DMS 273 (cell line): Measurements from ENCODE around the gene NT5DC2.

Experiments
- DNase-seq: peaks from one replicate; lab custom pipeline; 2025; ENCODE audit not compliant: unreplicated experiment; lab: John Stamatoyannopoulos, UW

The NT5DC2 gene

GRCh38 chr3:52525680-52526561, 7.7 kb downstream of the NT5DC2 start:
- DNase-seq: no peak

DNA sequence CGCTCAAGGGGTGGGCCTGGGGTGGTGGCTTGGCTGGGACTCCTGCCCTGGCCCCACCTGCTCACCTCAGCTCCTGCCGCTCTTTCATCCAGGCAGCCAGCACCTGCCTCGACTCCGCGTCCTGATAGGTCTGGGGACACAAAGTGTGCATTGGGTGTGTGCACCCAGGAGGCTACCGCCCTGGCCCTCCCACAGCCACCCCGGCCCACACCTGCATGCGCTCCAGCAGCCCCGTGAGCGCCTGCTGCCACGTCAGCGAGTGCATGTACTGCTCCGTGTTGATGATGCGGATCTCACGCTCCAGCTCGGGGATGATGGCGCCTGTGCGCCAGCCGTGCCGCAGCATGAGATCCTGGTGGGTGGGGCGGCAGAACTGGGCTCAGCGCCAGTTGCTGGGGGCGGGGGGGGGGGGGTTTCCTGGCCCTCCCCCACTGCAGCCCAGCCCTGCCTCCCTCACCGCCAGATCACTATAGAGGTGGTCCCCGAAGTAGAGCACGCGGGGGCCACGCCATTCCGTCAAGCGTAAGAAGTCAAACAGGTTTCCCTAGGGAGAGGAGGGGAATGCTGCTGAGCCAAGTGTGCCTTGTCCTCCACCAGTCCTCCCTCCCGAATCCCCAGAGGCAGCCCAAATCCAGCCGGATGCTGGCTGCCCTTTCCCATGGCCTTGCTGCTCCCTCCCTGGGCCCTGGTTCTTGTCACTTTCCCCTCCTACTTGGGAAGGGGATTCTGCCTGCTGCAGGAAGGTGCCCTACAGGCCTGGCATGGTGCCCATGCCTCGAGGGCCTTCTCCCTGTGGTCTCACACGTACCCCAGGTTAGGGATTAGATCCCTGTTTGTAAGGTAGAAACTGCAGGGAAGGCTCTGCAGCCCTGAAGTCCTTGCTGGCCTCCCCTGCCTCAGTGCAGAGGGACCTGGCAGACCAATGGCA, 8.6 kb downstream of the NT5DC2 start:
- DNase-seq: no peak

GRCh38 chr3:52524258-52524751, 9.4 kb downstream of the NT5DC2 start:
- DNase-seq: no peak

GRCh38 chr3:52523386-52524257, 10.0 kb downstream of the NT5DC2 start:
- no peak for DNase-seq

GRCh38 chr3:52522651-52523251, 10.9 kb downstream of the NT5DC2 start:
- no peak for DNase-seq

- no peak for DNase-seq
These were observed 11.6 kb downstream of the NT5DC2 start for GRCh38 chr3:52521881-52522650.

DNA sequence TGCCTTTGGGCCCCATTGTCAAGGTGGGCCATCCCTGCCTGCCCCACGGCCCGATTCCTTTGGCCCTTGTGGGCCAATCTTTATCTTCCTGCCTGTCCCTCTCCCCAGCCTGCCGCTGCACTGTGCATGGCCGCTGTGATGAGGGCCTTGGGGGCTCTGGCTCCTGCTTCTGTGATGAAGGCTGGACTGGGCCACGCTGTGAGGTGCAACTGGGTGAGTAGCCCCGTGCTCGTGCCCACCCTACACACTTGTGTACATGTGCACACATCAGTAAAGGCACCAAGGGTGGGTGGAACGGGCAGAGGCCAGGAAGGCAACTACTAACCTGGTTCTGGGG, 12.2 kb downstream of the NT5DC2 start:
- no peak for DNase-seq

GRCh38 chr3:52520716-52521487, 12.8 kb downstream of the NT5DC2 start:
- DNase-seq: no peak

DNA sequence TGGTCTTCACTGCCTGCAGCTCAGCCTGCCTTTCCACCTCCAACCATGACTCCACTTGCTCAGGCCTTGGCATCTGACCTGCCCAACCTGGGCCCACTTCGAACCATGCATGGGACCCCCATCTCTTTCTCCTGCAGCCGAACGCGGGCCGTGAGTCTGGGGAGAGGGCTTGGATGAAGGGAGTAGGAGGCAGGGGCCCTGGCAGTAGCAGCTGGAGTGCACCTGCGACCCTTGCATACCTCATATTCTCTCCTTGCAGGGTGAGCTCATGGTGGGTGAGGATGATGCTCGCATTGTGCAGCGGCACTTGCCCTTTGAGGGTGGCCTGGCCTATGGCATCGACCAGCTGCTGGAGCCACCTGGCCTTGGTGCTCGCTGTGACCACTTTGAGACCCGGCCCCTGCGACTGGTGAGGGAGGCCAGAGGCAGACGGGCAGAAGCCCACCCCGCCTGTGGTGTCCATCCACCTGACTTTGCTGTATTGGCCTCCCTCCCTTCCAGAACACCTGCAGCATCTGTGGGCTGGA, 13.5 kb downstream of the NT5DC2 start:
- DNase-seq: no peak

DNA sequence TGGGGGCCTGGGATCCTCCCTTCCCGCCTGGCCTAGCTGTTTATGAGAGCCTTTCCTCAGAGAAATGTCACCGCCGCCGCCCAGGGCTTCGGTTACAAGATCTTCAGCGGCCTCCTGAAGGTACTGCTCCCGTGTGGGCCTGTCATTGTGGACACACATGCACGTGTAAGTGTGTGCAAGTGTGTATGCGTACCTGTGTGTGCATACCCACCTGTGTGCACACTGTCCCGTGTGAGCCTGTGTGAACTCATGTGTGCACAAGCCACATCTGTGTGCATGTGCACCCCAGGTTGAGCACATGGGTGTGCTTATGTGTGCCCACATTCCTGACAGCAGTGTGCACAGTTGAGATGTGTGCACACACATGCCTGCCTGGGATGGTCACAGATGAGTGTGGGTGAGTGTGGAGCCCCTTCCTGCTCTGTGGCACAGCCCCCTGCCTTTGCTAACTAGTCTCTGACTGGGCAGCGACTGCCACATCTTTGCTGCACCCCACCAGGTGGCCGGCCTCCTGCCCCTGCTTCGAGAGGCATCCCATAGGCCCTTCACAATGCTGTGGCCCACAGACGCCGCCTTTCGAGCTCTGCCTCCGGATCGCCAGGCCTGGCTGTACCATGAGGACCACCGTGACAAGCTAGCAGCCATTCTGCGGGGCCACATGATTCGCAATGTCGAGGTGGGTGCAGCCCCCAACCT, 14.1 kb downstream of the NT5DC2 start:
- DNase-seq: no peak

GRCh38 chr3:52518723-52519444, 14.8 kb downstream of the NT5DC2 start:
- DNase-seq: no peak

GRCh38 chr3:52517796-52518722, 15.6 kb downstream of the NT5DC2 start:
- DNase-seq: no peak

DNA sequence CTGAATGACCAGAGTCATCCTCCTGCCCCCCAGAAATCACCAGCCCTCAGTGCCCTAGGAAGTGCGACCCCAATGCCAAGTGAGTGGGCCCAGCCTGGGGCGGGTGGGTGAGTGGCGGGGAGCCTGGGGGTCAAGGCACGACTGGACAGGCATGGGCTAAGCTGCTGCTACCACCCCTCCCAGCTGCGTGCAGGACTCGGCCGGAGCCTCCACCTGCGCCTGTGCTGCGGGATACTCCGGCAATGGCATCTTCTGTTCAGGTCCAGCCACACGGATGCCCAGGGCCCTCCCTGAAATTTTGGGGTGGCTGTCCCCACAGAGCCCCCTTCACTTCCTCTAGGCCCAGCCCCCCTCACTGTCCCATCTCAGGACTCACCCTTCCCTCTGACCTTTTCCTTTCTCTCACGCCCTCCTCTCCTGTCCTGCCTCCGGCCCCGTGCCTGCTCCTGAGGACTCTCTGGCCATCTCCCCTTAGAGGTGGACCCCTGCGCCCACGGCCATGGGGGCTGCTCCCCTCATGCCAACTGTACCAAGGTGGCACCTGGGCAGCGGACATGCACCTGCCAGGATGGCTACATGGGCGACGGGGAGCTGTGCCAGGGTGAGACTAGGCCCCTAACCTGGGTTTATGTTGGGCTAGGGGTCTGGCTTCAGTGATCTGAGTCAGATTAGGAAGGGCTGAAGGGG, 17.0 kb downstream of the NT5DC2 start:
- DNase-seq: no peak

GRCh38 chr3:52515192-52515591, 18.5 kb downstream of the NT5DC2 start:
- no peak for DNase-seq

DNA sequence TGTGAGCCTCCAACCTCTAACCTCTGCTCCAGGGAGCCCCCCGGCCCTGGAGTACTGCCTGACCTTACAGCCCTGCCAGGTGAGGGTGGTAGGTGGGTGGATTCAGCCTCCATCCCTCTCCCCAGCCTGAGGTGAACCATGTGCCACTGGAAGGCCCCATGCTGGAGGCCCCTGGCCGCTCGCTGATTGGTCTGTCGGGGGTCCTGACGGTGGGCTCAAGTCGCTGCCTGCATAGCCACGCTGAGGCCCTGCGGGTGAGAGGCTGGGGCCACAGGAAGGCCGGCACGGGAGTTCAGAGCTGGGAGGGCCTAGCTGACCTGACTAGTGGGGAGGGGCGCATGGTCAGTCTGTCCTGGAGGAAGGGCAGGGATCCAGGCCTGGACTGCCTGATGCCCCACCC, 19.1 kb downstream of the NT5DC2 start:
- no peak for DNase-seq

DNA sequence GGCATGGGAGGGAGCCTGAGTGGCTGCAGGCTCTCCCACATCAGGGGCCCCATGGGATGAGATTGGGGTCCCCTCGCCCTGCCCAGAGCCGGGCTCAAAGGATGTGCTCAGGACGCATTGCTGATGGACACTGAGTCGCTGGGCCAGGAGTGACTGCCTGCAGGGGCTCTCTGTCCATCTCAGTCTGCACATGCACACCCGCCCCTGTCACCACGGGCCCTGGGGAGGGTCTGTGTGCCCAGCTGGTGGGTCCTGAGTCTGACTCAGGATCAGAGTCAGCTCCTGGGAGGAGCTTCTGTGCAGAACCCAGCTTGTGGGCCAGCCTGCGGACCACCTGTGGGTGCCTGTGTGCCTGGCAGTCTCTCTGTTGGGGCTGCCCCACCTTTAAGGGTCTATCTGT, 20.4 kb downstream of the NT5DC2 start:
- no peak for DNase-seq
